Neural cell (in vitro differentiated cells): ENCODE data around the gene ASB18. TPM values are rescaled to one million over a fixed set of nuclear protein-coding genes. Genes with fewer than 3 reads are reported as not detected.

Experiments
- H2AFZ ChIP-seq: fragments of 200-600, 300-800 bp; sonication (generic), shearing (Covaris generic); 2 replicates; pipeline ENCODE4 v1.6.0; 2014; ENCODE audit warnings: low read depth, mild to moderate bottlenecking, antibody characterized with exemption, low read length, moderate library complexity
- H3F3A ChIP-seq: fragments of 200-600 bp; shearing (Covaris generic); 2 replicates; pipeline ENCODE4 v1.6.1; 2016; ENCODE audit warnings: mild to moderate bottlenecking, moderate library complexity, mixed read lengths, antibody characterized with exemption, low read length; ENCODE audit not compliant: insufficient read depth, poor library complexity, severe bottlenecking
- H3K27ac ChIP-seq: fragments of 200-600, 300-800 bp; sonication (generic), shearing (Covaris generic); 2 replicates; pipeline ENCODE4 v1.5.1; 2014; ENCODE audit warnings: mild to moderate bottlenecking, low read length, moderate library complexity
- H3K27me3 ChIP-seq: fragments of 300-800, 200-600 bp; sonication (generic), shearing (Covaris generic); 2 replicates; pipeline ENCODE4 v1.6.0; 2014; ENCODE audit warnings: mild to moderate bottlenecking, low read depth, low read length, moderate library complexity; ENCODE audit not compliant: insufficient read depth
- H3K36me3 ChIP-seq: fragments of 300-800, 200-600 bp; sonication (generic), shearing (Covaris generic); 2 replicates; pipeline ENCODE4 v1.5.1; 2014; ENCODE audit warnings: mild to moderate bottlenecking, antibody characterized with exemption, low read length, moderate library complexity; ENCODE audit not compliant: insufficient read depth
- H3K4me2 ChIP-seq: fragments of 300-800, 200-600 bp; sonication (generic), shearing (Covaris generic); 2 replicates; pipeline ENCODE4 v1.6.0; 2014; ENCODE audit warnings: mild to moderate bottlenecking, low read length
- H3K4me3 ChIP-seq: fragments of 300-800, 200-600 bp; sonication (generic), shearing (Covaris generic); 2 replicates; pipeline ENCODE4 v1.5.1; 2014; ENCODE audit warnings: mild to moderate bottlenecking, low read length, moderate library complexity
- H3K79me2 ChIP-seq: fragments of 200-600 bp; shearing (Covaris generic); replicated peaks from 2 replicates; pipeline ENCODE4 v1.6.0; 2014; ENCODE audit warnings: mild to moderate bottlenecking, low read length, moderate library complexity; ENCODE audit not compliant: insufficient read depth
- H3K9ac ChIP-seq: fragments of 300-800, 200-600 bp; sonication (generic), shearing (Covaris generic); 2 replicates; pipeline ENCODE4 v1.6.1; 2016; ENCODE audit warnings: mild to moderate bottlenecking, low read length, mixed read lengths
- H3K9me2 ChIP-seq: fragments of 200-600 bp; shearing (Covaris generic); 2 replicates; pipeline ENCODE4 v1.6.1; 2016; ENCODE audit warnings: mild to moderate bottlenecking, low read length, mixed read lengths; ENCODE audit not compliant: insufficient read depth
- H3K9me3 ChIP-seq: fragments of 200-600, 300-800 bp; sonication (generic), shearing (Covaris generic); 2 replicates; pipeline ENCODE4 v1.6.1; 2016; ENCODE audit warnings: mild to moderate bottlenecking, mixed run types, low read length, moderate library complexity, mixed read lengths
- H4K20me1 ChIP-seq: fragments of 200-600 bp; shearing (Covaris generic); 2 replicates; pipeline ENCODE4 v1.6.1; 2016; ENCODE audit warnings: mild to moderate bottlenecking, mixed run types; ENCODE audit not compliant: insufficient read depth
- EP300 ChIP-seq: fragments of 450-650 bp; conservative IDR thresholded peaks from 2 replicates; pipeline ENCODE4 v1.6.1; 2014; ENCODE audit warnings: antibody characterized with exemption, mild to moderate bottlenecking, moderate library complexity; ENCODE audit not compliant: poor library complexity, severe bottlenecking
- EZH2 ChIP-seq: fragments of 200-600, 300-800 bp; shearing (Covaris generic), sonication (generic); IDR thresholded peaks from 2 replicates; pipeline ENCODE4 v1.6.1; 2014; ENCODE audit warnings: antibody characterized with exemption, low read length, borderline replicate concordance, mild to moderate bottlenecking; ENCODE audit not compliant: insufficient read depth, poor library complexity, severe bottlenecking
- MXI1 ChIP-seq: fragments of 450-650 bp; conservative IDR thresholded peaks from 2 replicates; pipeline ENCODE4 v1.6.1; 2014; ENCODE audit warnings: antibody characterized with exemption, mild to moderate bottlenecking; ENCODE audit not compliant: poor library complexity, severe bottlenecking
- POLR2AphosphoS5 ChIP-seq: IDR thresholded peaks from 2 replicates; pipeline ENCODE4 v1.6.1; 2012
- RAD21 ChIP-seq: fragments of 450-650 bp; conservative IDR thresholded peaks from 2 replicates; pipeline ENCODE4 v1.6.1; 2014; ENCODE audit warnings: antibody characterized with exemption, mild to moderate bottlenecking, moderate library complexity
- SMC3 ChIP-seq: fragments of 450-650 bp; conservative IDR thresholded peaks from 2 replicates; pipeline ENCODE4 v1.6.1; 2014; ENCODE audit warnings: antibody characterized with exemption, mild to moderate bottlenecking, moderate library complexity; ENCODE audit not compliant: poor library complexity
- TAF1 ChIP-seq: IDR thresholded peaks from 2 replicates; pipeline ENCODE4 v1.6.1; 2012; ENCODE audit warnings: low read depth
- polyA plus RNA-seq: library from polyadenylated mRNA; depleted of rRNA; stranded (reverse); fragments of >200 nt; gene quantifications from 2 replicates; pipeline ENCODE4 v1.2.3, GENCODE V29; 2014
- TF ChIP-seq, protein P1 (sequence below): IDR thresholded peaks from 2 replicates; pipeline ENCODE4 v1.6.1; 2012; ENCODE audit warnings: borderline replicate concordance
- TF ChIP-seq, protein P2 (sequence below): fragments of 450-650 bp; IDR thresholded peaks from 2 replicates; pipeline ENCODE4 v1.5.1; 2014; ENCODE audit warnings: antibody characterized with exemption, mild to moderate bottlenecking, moderate library complexity; ENCODE audit not compliant: poor library complexity, severe bottlenecking

The ASB18 gene
- polyA plus RNA-seq, 1 donor from 2014 or later = not detected

- H3K79me2 ChIP-seq = no peaks in the 10 kb centered on the region
- H3K9me3 ChIP-seq = no peaks in the 10 kb centered on the region
- H3K27me3 ChIP-seq = no peaks in the 10 kb centered on the region
- H3K9me2 ChIP-seq = no peaks in the 10 kb centered on the region
- H3F3A ChIP-seq = no peaks in the 10 kb centered on the region
- H3K36me3 ChIP-seq = no peaks in the 10 kb centered on the region
- no peaks in the 10 kb centered on the region for H4K20me1 ChIP-seq
- no peak for TF ChIP-seq SMC3
- H3K4me2 ChIP-seq = no peak overlapping the region
- H3K4me3 ChIP-seq = no peak overlapping the region
- H3K9ac ChIP-seq = no peak overlapping the region
- no peak overlapping the region for H2AFZ ChIP-seq
- H3K27ac ChIP-seq = no peak overlapping the region
Observed at GRCh38 chr2:236219411-236219810, 44.8 kb downstream of the ASB18 start.

GRCh38 chr2:236217926-236218325 is 46.3 kb downstream of the ASB18 start:
- no peaks in the 10 kb centered on the region for H3K79me2 ChIP-seq
- no peaks in the 10 kb centered on the region for H3K27me3 ChIP-seq
- TF ChIP-seq, protein P1, sequence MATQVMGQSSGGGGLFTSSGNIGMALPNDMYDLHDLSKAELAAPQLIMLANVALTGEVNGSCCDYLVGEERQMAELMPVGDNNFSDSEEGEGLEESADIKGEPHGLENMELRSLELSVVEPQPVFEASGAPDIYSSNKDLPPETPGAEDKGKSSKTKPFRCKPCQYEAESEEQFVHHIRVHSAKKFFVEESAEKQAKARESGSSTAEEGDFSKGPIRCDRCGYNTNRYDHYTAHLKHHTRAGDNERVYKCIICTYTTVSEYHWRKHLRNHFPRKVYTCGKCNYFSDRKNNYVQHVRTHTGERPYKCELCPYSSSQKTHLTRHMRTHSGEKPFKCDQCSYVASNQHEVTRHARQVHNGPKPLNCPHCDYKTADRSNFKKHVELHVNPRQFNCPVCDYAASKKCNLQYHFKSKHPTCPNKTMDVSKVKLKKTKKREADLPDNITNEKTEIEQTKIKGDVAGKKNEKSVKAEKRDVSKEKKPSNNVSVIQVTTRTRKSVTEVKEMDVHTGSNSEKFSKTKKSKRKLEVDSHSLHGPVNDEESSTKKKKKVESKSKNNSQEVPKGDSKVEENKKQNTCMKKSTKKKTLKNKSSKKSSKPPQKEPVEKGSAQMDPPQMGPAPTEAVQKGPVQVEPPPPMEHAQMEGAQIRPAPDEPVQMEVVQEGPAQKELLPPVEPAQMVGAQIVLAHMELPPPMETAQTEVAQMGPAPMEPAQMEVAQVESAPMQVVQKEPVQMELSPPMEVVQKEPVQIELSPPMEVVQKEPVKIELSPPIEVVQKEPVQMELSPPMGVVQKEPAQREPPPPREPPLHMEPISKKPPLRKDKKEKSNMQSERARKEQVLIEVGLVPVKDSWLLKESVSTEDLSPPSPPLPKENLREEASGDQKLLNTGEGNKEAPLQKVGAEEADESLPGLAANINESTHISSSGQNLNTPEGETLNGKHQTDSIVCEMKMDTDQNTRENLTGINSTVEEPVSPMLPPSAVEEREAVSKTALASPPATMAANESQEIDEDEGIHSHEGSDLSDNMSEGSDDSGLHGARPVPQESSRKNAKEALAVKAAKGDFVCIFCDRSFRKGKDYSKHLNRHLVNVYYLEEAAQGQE = no peak
- TF ChIP-seq RAD21 (no peak), TAF1 (no peak), POLR2AphosphoS5 (no peak), MXI1 (no peak), EP300 (no peak), SMC3 (no peak), EZH2 (no peak)
- TF ChIP-seq, protein P2, sequence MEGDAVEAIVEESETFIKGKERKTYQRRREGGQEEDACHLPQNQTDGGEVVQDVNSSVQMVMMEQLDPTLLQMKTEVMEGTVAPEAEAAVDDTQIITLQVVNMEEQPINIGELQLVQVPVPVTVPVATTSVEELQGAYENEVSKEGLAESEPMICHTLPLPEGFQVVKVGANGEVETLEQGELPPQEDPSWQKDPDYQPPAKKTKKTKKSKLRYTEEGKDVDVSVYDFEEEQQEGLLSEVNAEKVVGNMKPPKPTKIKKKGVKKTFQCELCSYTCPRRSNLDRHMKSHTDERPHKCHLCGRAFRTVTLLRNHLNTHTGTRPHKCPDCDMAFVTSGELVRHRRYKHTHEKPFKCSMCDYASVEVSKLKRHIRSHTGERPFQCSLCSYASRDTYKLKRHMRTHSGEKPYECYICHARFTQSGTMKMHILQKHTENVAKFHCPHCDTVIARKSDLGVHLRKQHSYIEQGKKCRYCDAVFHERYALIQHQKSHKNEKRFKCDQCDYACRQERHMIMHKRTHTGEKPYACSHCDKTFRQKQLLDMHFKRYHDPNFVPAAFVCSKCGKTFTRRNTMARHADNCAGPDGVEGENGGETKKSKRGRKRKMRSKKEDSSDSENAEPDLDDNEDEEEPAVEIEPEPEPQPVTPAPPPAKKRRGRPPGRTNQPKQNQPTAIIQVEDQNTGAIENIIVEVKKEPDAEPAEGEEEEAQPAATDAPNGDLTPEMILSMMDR = no peak
- no peaks in the 10 kb centered on the region for H3F3A ChIP-seq
- no peaks in the 10 kb centered on the region for H3K9me2 ChIP-seq
- H3K36me3 ChIP-seq = no peaks in the 10 kb centered on the region
- H3K9me3 ChIP-seq = no peaks in the 10 kb centered on the region
- no peak overlapping the region for H3K4me3 ChIP-seq
- H3K4me2 ChIP-seq = no peak overlapping the region
- H3K27ac ChIP-seq = no peak overlapping the region
- H4K20me1 ChIP-seq = no peaks in the 10 kb centered on the region
- H2AFZ ChIP-seq = no peak overlapping the region
- no peak overlapping the region for H3K9ac ChIP-seq

DNA sequence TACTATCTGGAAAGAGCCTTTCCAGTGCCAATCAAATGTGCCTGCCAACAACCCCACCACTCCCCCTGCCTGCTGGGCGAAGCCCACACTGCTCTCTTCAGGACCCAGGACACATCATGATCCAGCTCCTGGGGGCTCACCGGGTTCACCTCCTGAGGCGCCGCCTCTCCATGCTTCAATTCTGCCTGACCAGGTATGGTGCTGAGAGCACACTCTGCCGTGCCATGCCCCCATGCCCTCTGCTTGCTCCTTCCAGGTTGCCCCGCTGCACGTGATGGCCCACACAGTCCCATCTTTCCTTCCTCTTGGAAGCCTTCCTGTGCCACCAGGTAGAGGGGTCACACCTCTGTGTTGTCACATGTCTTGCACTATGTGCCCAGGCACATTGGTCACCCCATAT is 47.5 kb downstream of the ASB18 start:
- no peaks in the 10 kb centered on the region for H4K20me1 ChIP-seq
- TF ChIP-seq EP300 = no peak
- no peak for TF ChIP-seq POLR2AphosphoS5
- no peak for TF ChIP-seq MXI1
- TF ChIP-seq, protein P2 = no peak
- no peak for TF ChIP-seq SMC3
- TF ChIP-seq RAD21 = no peak
- no peak for TF ChIP-seq EZH2
- no peak for TF ChIP-seq TAF1
- TF ChIP-seq, protein P1 = no peak
- H3K36me3 ChIP-seq = no peaks in the 10 kb centered on the region
- no peak overlapping the region for H2AFZ ChIP-seq
- no peaks in the 10 kb centered on the region for H3F3A ChIP-seq
- H3K27ac ChIP-seq = no peak overlapping the region
- H3K9me3 ChIP-seq = no peaks in the 10 kb centered on the region
- H3K4me3 ChIP-seq = no peak overlapping the region
- H3K9ac ChIP-seq = no peak overlapping the region
- H3K4me2 ChIP-seq = no peak overlapping the region
- no peaks in the 10 kb centered on the region for H3K27me3 ChIP-seq
- no peaks in the 10 kb centered on the region for H3K79me2 ChIP-seq
- H3K9me2 ChIP-seq = no peaks in the 10 kb centered on the region
